Measurements from ENCODE around the gene CHST6. TPM values are rescaled to one million over a fixed set of nuclear protein-coding genes. Genes with fewer than 3 reads are reported as not detected.

The CHST6 gene
- total and polyA plus RNA-seq, 9 of the 15 experiments (the other 6 are each of a cell fraction or from before 2014, with no cell fraction given) = 0.01 to 0.05 (median 0.02) TPM; not detected in 6

- TF ChIP-seq THAP12 (CRISPR knock-in tag; IDR thresholded peaks at IDR 0.05) = no peak
- TF ChIP-seq SREBF2 (CRISPR knock-in tag; IDR thresholded peaks at IDR 0.05) = no peak
- peak; percentile 68 for TF ChIP-seq ZNF592 (IDR thresholded peaks at IDR 0.05)
- no peak for TF ChIP-seq ZNF316 (IDR thresholded peaks at IDR 0.05)
- no peak for TF ChIP-seq ZC3H8 (IDR thresholded peaks at IDR 0.05)
- TF ChIP-seq HDAC6 (IDR thresholded peaks at IDR 0.05; ENCODE audit: low read depth, low read length) = no peak
- TF ChIP-seq MYNN (IDR thresholded peaks at IDR 0.05) = no peak
- no peak for TF ChIP-seq MYNN (CRISPR knock-in tag; IDR thresholded peaks at IDR 0.05)
- no peak for TF ChIP-seq SNAPC5 (CRISPR knock-in tag; IDR thresholded peaks at IDR 0.05)
- TF ChIP-seq ZBED1 (IDR thresholded peaks at IDR 0.05) = 0 out of 2 replicates have a peak, but pooled peaks have one; percentile 53
- TF ChIP-seq IRF1 (CRISPR knock-in tag; IDR thresholded peaks at IDR 0.05; ENCODE audit: borderline replicate concordance) = no peak
- TF ChIP-seq ZNF764 (CRISPR knock-in tag; IDR thresholded peaks at IDR 0.05; ENCODE audit: low read depth) = 0 out of 2 replicates have a peak, but pooled peaks have one; percentile 21
- no peak for TF ChIP-seq ATF4 (CRISPR knock-in tag; IDR thresholded peaks at IDR 0.05)
- TF ChIP-seq BACH1 (tag; IDR thresholded peaks at IDR 0.05) = no peak
- peak; percentile 85 for TF ChIP-seq MXD1 (CRISPR knock-in tag; IDR thresholded peaks at IDR 0.05; ENCODE audit: borderline replicate concordance, poor library complexity, severe bottlenecking)
- peak; percentile 93 for TF ChIP-seq E2F1 (CRISPR knock-in tag; IDR thresholded peaks at IDR 0.05)
- no peak for TF ChIP-seq NCOR1 (IDR thresholded peaks at IDR 0.05)
These were observed 62.2 kb downstream of the CHST6 start, which contains the start of gene CFDP1 (continued) for GRCh38 chr16:75432828-75433731.

Measured in K562 (cell line).